Chondrocyte (in vitro differentiated cells): ENCODE data around the gene IRF2. TPM values are rescaled to one million over a fixed set of nuclear protein-coding genes. Genes with fewer than 3 reads are reported as not detected.

Source experiments
- DNase-seq: peaks from one replicate; pipeline ENCODE4 v3.0.0; 2021; ENCODE audit warnings: mixed read lengths, low spot score
- H3K27ac Mint-ChIP-seq: one replicate; pipeline ENCODE4 v1.8.0; 2021; ENCODE audit warnings: mild to moderate bottlenecking, moderate library complexity, mixed read lengths; ENCODE audit not compliant: unreplicated experiment
- H3K27me3 Mint-ChIP-seq: 2 replicates; pipeline ENCODE4 v1.8.0; 2021; ENCODE audit warnings: low read depth, mixed read lengths
- H3K36me3 Mint-ChIP-seq: 2 replicates; pipeline ENCODE4 v1.8.0; 2021; ENCODE audit warnings: low read depth, mixed read lengths
- H3K4me1 Mint-ChIP-seq: 2 replicates; pipeline ENCODE4 v1.8.0; 2021; ENCODE audit warnings: low read depth, mild to moderate bottlenecking, mixed read lengths
- H3K4me3 Mint-ChIP-seq: one replicate; pipeline ENCODE4 v1.8.0; 2021; ENCODE audit warnings: mild to moderate bottlenecking, moderate library complexity, mixed read lengths; ENCODE audit not compliant: unreplicated experiment
- H3K9me3 Mint-ChIP-seq: 2 replicates; pipeline ENCODE4 v1.8.0; 2021; ENCODE audit warnings: low read depth, mixed read lengths
- total RNA-seq: library from RNA; stranded (reverse); gene quantifications from 3 replicates; pipeline ENCODE4 v1.2.1, GENCODE V29; 2021
- TF ChIP-seq, protein P1 (sequence below): fragments of 200-600 bp; sonication (generic); IDR thresholded peaks from 2 replicates; pipeline ENCODE4 v1.5.0; 2021; ENCODE audit warnings: antibody characterized with exemption, mild to moderate bottlenecking, moderate library complexity

IRF2 gene
- total RNA-seq, 1 donor from 2014 or later: 13.2 TPM

GRCh38 chr4:184410748-184411147 is 63.6 kb downstream of the IRF2 start:
- Mint-ChIP-seq H3K27ac (no peak overlapping the region), H3K27me3 (no peaks in the 10 kb centered on the region)

DNA sequence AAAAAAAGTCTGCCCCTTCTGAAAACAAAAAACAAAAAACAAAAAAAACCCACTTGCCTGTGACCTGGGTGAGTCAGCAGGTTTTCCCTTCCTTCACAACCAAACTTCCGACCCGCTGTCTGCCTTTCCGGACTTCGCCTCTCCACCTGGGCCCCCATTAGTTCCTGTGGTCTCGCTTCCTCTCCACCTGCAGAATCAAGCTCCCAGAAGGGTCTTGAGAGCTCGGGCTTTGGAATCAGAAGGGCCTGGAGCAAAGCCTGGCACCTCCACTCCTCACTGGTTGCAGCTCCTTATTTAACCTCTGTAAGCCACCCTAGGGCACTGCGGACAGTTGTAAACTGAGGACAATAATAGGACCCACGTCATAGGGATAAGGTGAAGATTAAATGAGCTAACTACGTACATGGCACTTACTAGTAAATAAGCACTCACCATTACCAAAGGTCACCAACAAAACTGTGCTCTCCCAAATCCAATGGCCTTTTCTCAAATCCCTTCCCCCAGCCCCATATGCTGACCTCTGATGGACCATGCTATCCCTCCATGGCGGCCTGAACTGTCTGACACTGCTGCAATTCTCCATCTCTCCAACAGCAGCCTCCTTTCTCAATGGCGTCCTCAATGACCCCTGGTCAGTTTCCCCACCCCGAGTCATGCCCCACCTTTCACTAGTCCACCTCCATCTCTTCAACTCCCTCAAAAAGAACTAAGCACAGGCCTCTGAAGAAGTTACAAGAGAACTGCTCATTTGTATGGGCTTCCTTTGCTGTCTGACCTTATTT is 64.2 kb downstream of the IRF2 start:
- H3K4me1 Mint-ChIP-seq: peaks cover 31% of the 10 kb centered on the region
- H3K36me3 Mint-ChIP-seq: peaks cover 23% of the 10 kb centered on the region
- TF ChIP-seq, protein P1, sequence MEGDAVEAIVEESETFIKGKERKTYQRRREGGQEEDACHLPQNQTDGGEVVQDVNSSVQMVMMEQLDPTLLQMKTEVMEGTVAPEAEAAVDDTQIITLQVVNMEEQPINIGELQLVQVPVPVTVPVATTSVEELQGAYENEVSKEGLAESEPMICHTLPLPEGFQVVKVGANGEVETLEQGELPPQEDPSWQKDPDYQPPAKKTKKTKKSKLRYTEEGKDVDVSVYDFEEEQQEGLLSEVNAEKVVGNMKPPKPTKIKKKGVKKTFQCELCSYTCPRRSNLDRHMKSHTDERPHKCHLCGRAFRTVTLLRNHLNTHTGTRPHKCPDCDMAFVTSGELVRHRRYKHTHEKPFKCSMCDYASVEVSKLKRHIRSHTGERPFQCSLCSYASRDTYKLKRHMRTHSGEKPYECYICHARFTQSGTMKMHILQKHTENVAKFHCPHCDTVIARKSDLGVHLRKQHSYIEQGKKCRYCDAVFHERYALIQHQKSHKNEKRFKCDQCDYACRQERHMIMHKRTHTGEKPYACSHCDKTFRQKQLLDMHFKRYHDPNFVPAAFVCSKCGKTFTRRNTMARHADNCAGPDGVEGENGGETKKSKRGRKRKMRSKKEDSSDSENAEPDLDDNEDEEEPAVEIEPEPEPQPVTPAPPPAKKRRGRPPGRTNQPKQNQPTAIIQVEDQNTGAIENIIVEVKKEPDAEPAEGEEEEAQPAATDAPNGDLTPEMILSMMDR: no peak
- no peak overlapping the region for H3K4me3 Mint-ChIP-seq
- H3K9me3 Mint-ChIP-seq: no peaks in the 10 kb centered on the region
- no peak for DNase-seq
- no peak overlapping the region for H3K27ac Mint-ChIP-seq
- no peaks in the 10 kb centered on the region for H3K27me3 Mint-ChIP-seq

More at GRCh38 chr4:184410748-184411147, 63.6 kb downstream of the IRF2 start:
- TF ChIP-seq, protein P1: no peak
- Mint-ChIP-seq H3K4me1 (peaks cover 31% of the 10 kb centered on the region), H3K9me3 (no peaks in the 10 kb centered on the region), H3K36me3 (peaks cover 20% of the 10 kb centered on the region), H3K4me3 (no peak overlapping the region)
- no peak for DNase-seq

GRCh38 chr4:184409502-184409901 is 64.8 kb downstream of the IRF2 start:
- TF ChIP-seq, protein P1: no peak
- peaks cover 31% of the 10 kb centered on the region for H3K4me1 Mint-ChIP-seq
- no peaks in the 10 kb centered on the region for H3K9me3 Mint-ChIP-seq
- H3K27me3 Mint-ChIP-seq: no peaks in the 10 kb centered on the region
- DNase-seq: no peak
- peaks cover 21% of the 10 kb centered on the region for H3K36me3 Mint-ChIP-seq
- H3K4me3 Mint-ChIP-seq: no peak overlapping the region
- H3K27ac Mint-ChIP-seq: no peak overlapping the region

GRCh38 chr4:184408684-184409081 is 65.7 kb downstream of the IRF2 start:
- peaks cover 20% of the 10 kb centered on the region for H3K36me3 Mint-ChIP-seq

GRCh38 chr4:184408021-184408683 is 66.2 kb downstream of the IRF2 start:
- H3K27ac Mint-ChIP-seq: peak overlapping the region; percentile 92
- TF ChIP-seq, protein P1: no peak
- peaks cover 17% of the 10 kb centered on the region for H3K36me3 Mint-ChIP-seq
- H3K4me3 Mint-ChIP-seq: no peak overlapping the region
- no peaks in the 10 kb centered on the region for H3K27me3 Mint-ChIP-seq
- H3K9me3 Mint-ChIP-seq: no peaks in the 10 kb centered on the region
- DNase-seq: no peak
- peaks cover 40% of the 10 kb centered on the region for H3K4me1 Mint-ChIP-seq

More at GRCh38 chr4:184408684-184409081, 65.7 kb downstream of the IRF2 start:
- TF ChIP-seq, protein P1: no peak
- H3K27ac Mint-ChIP-seq: peak overlapping the region; percentile 92
- H3K27me3 Mint-ChIP-seq: no peaks in the 10 kb centered on the region
- no peak overlapping the region for H3K4me3 Mint-ChIP-seq
- DNase-seq: no peak
- peaks cover 34% of the 10 kb centered on the region for H3K4me1 Mint-ChIP-seq
- H3K9me3 Mint-ChIP-seq: no peaks in the 10 kb centered on the region
